ENCODE measurements around the gene KRT77. TPM values are rescaled to one million over a fixed set of nuclear protein-coding genes. Genes with fewer than 3 reads are reported as not detected.
"Not testable (repeated sequence)": the region's sequence is repeated elsewhere in the genome, so short reads cannot be mapped to it uniquely, and the experiment has no call there.

KRT77 gene
- total RNA-seq, 2 donors from 2014 or later: not detected

GRCh38 chr12:52682938-52683574 lies 20.3 kb downstream of the KRT77 start:
- intact Hi-C loops (cut with DNase I): no loop called here
- no peak for DNase-seq (ENCODE audit: low spot score)

GRCh38 chr12:52682381-52682660 lies 21.0 kb downstream of the KRT77 start:
- intact Hi-C loops (cut with DNase I): no loop called here
- no peak for DNase-seq (ENCODE audit: low spot score)

GRCh38 chr12:52681526-52682380 lies 21.6 kb downstream of the KRT77 start:
- DNase-seq (ENCODE audit: low spot score): no peak
- intact Hi-C loops (cut with DNase I): no loop called here

- intact Hi-C loops (cut with DNase I): no loop called here
- DNase-seq (ENCODE audit: low spot score): no peak
These were observed 23.0 kb downstream of the KRT77 start, which contains the start of gene KRT1 for GRCh38 chr12:52680363-52680762. KRT1 (minus strand) TSS chr12:52680407; CDS start chr12:52680348, 59 bp downstream.

GRCh38 chr12:52679875-52680274 lies 23.4 kb downstream of the KRT77 start:
- intact Hi-C loops (cut with DNase I): no loop called here

GRCh38 chr12:52677671-52678070 lies 25.7 kb downstream of the KRT77 start:
- intact Hi-C loops (cut with DNase I): no loop called here
- DNase-seq (ENCODE audit: low spot score): no peak

More at GRCh38 chr12:52679875-52680274, 23.4 kb downstream of the KRT77 start:
- peak; percentile 55 for DNase-seq (ENCODE audit: low spot score)

- DNase-seq (ENCODE audit: low spot score): no peak
- intact Hi-C loops (cut with DNase I): no loop called here
These were observed 26.2 kb downstream of the KRT77 start for GRCh38 chr12:52677126-52677525.

GRCh38 chr12:52676163-52676562 lies 27.2 kb downstream of the KRT77 start:
- intact Hi-C loops (cut with DNase I): no loop called here
- DNase-seq (ENCODE audit: low spot score): peak; percentile 37

GRCh38 chr12:52675301-52675701 lies 28.0 kb downstream of the KRT77 start:
- intact Hi-C loops (cut with DNase I): no loop called here
- peak; percentile 68 for DNase-seq (ENCODE audit: low spot score)

GRCh38 chr12:52674433-52674775 lies 28.9 kb downstream of the KRT77 start:
- intact Hi-C loops (cut with DNase I): no loop called here
- DNase-seq (ENCODE audit: low spot score): no peak

- intact Hi-C loops (cut with DNase I): no loop called here
- no peak for DNase-seq (ENCODE audit: low spot score)
These were observed 29.5 kb downstream of the KRT77 start for GRCh38 chr12:52673713-52674432.

- intact Hi-C loops (cut with DNase I): no loop called here
- DNase-seq (ENCODE audit: low spot score): peak; percentile 31
These were observed 30.1 kb downstream of the KRT77 start for GRCh38 chr12:52673217-52673616.

- DNase-seq (ENCODE audit: low spot score): no peak
- intact Hi-C loops (cut with DNase I): no loop called here
These were observed 30.9 kb downstream of the KRT77 start for GRCh38 chr12:52672321-52672933.

GRCh38 chr12:52670961-52671360 lies 32.4 kb downstream of the KRT77 start:
- intact Hi-C loops (cut with DNase I): no loop called here
- no peak for DNase-seq (ENCODE audit: low spot score)

- no peak for DNase-seq (ENCODE audit: low spot score)
These were observed 32.8 kb downstream of the KRT77 start for GRCh38 chr12:52670506-52670905.

GRCh38 chr12:52669941-52670340 lies 33.4 kb downstream of the KRT77 start:
- intact Hi-C loops (cut with DNase I): not testable (repeated sequence)

More at GRCh38 chr12:52670506-52670905, 32.8 kb downstream of the KRT77 start:
- intact Hi-C loops (cut with DNase I): no loop called here

GRCh38 chr12:52669426-52669825 lies 33.9 kb downstream of the KRT77 start:
- intact Hi-C loops (cut with DNase I): no loop called here

More at GRCh38 chr12:52669941-52670340, 33.4 kb downstream of the KRT77 start:
- not testable (repeated sequence) for DNase-seq (ENCODE audit: low spot score)

GRCh38 chr12:52667931-52668330 lies 35.4 kb downstream of the KRT77 start:
- intact Hi-C loops (cut with DNase I): no loop called here
- no peak for DNase-seq (ENCODE audit: low spot score)

More at GRCh38 chr12:52669426-52669825, 33.9 kb downstream of the KRT77 start:
- DNase-seq (ENCODE audit: low spot score): no peak

- intact Hi-C loops (cut with DNase I): no loop called here
- DNase-seq (ENCODE audit: low spot score): peak; percentile 77
These were observed 35.8 kb downstream of the KRT77 start for GRCh38 chr12:52667509-52667908.

- no peak for DNase-seq (ENCODE audit: low spot score)
- intact Hi-C loops (cut with DNase I): no loop called here
These were observed 36.9 kb downstream of the KRT77 start for GRCh38 chr12:52666471-52666870.

Measured in posterior vena cava (tissue), 2 donors.